Liver (tissue), 9 donors: Measurements from ENCODE around the gene NCOR2. TPM values are rescaled to one million over a fixed set of nuclear protein-coding genes. Genes with fewer than 3 reads are reported as not detected.
A peak's percentile ranks its signal among the peaks of the same experiment; 100 is the strongest.

Experiments
- DNase-seq: peaks from one replicate; pipeline ENCODE4 v3.0.0-alpha.2; 2017; ENCODE audit warnings: low spot score
- H3K27ac ChIP-seq, 2 donors: one replicate each; pipeline ENCODE4 v1.7.0; 2013; ENCODE audit warnings: inconsistent platforms in 2 of 2, low read length in 2 of 2, control low read depth in 1 of 2, low read depth in 1 of 2, mild to moderate bottlenecking in 1 of 2
- H3K27me3 ChIP-seq, 4 donors: one replicate each; pipeline versions ENCODE4 v1.6.1 to v1.7.0; 2013; ENCODE audit warnings: low read length in 3 of 4, inconsistent platforms in 1 of 4, mild to moderate bottlenecking in 1 of 4, moderate library complexity in 1 of 4; ENCODE audit not compliant: control insufficient read depth in 4 of 4, insufficient read depth in 4 of 4
- H3K36me3 ChIP-seq, 4 donors: one replicate each; pipeline versions ENCODE4 v1.6.1 to v1.7.0; 2013; ENCODE audit warnings: low read length in 3 of 4, mild to moderate bottlenecking in 3 of 4, low read depth in 1 of 4, moderate library complexity in 1 of 4; ENCODE audit not compliant: control insufficient read depth in 4 of 4, insufficient read depth in 3 of 4
- H3K4me1 ChIP-seq, 4 donors: one replicate each; pipeline versions ENCODE4 v1.6.1 to v1.7.0; 2013; ENCODE audit warnings: low read length in 3 of 4, mild to moderate bottlenecking in 3 of 4, moderate library complexity in 1 of 4; ENCODE audit not compliant: control insufficient read depth in 4 of 4, insufficient read depth in 4 of 4
- H3K4me3 ChIP-seq, 3 donors: one replicate each; pipeline versions ENCODE4 v1.6.1 to v1.7.0; 2013; ENCODE audit warnings: low read length in 3 of 3, control low read depth in 1 of 3, low read depth in 1 of 3, mild to moderate bottlenecking in 1 of 3
- H3K9ac ChIP-seq, 2 donors: one replicate each; pipeline ENCODE4 v1.7.0; 2013; ENCODE audit warnings: low read length in 2 of 2, mild to moderate bottlenecking in 2 of 2, moderate library complexity in 2 of 2, control low read depth in 1 of 2, low read depth in 1 of 2
- H3K9me3 ChIP-seq, 4 donors: one replicate each; pipeline versions ENCODE4 v1.6.1 to v1.7.0; 2013; ENCODE audit warnings: low read length in 3 of 4; ENCODE audit not compliant: control insufficient read depth in 4 of 4
- ATF3 ChIP-seq: IDR thresholded peaks from 2 replicates; pipeline ENCODE4 v1.6.1; 2016; ENCODE audit warnings: antibody characterized with exemption
- EGR1 ChIP-seq, 2 donors: IDR thresholded peaks; 2 replicates each; pipeline ENCODE4 v1.6.1; 2016 to 2018; ENCODE audit warnings: antibody characterized with exemption in 2 of 2, low read depth in 2 of 2
- FOXA1 ChIP-seq: IDR thresholded peaks from 2 replicates; pipeline ENCODE4 v1.6.1; 2016; ENCODE audit warnings: antibody characterized with exemption
- FOXA2 ChIP-seq: IDR thresholded peaks from 2 replicates; pipeline ENCODE4 v1.6.1; 2016; ENCODE audit warnings: antibody characterized with exemption
- GABPA ChIP-seq, 2 donors: IDR thresholded peaks in 1 of 2; conservative IDR thresholded peaks in 1 of 2; 2 replicates each; pipeline ENCODE4 v1.6.1; 2016; ENCODE audit warnings: antibody characterized with exemption in 2 of 2, mild to moderate bottlenecking in 1 of 2, moderate library complexity in 1 of 2
- HNF4A ChIP-seq, 2 donors: conservative IDR thresholded peaks; 2 replicates each; pipeline ENCODE4 v1.6.1; 2016; ENCODE audit warnings: antibody characterized with exemption in 2 of 2, mild to moderate bottlenecking in 2 of 2
- HNF4G ChIP-seq: IDR thresholded peaks from 2 replicates; pipeline ENCODE4 v1.6.1; 2016; ENCODE audit warnings: antibody characterized with exemption
- JUND ChIP-seq, 2 donors: IDR thresholded peaks; 2 replicates each; pipeline ENCODE4 v1.6.1; 2016; ENCODE audit warnings: antibody characterized with exemption in 2 of 2
- MAX ChIP-seq: IDR thresholded peaks from 2 replicates; pipeline ENCODE4 v1.6.1; 2016; ENCODE audit warnings: antibody characterized with exemption
- NR2F2 ChIP-seq: IDR thresholded peaks from 2 replicates; pipeline ENCODE4 v1.6.1; 2016; ENCODE audit warnings: antibody characterized with exemption
- RAD21 ChIP-seq, 2 donors: IDR thresholded peaks; 2 replicates each; pipeline ENCODE4 v1.6.1; 2016; ENCODE audit warnings: antibody characterized with exemption in 2 of 2, mild to moderate bottlenecking in 2 of 2
- RXRA ChIP-seq, 2 donors: IDR thresholded peaks; 2 replicates each; pipeline ENCODE4 v1.6.1; 2017 to 2018; ENCODE audit warnings: antibody characterized with exemption in 2 of 2, mild to moderate bottlenecking in 1 of 2
- SP1 ChIP-seq: IDR thresholded peaks from 2 replicates; pipeline ENCODE4 v1.6.1; 2018; ENCODE audit warnings: antibody characterized with exemption, mild to moderate bottlenecking
- TAF1 ChIP-seq: conservative IDR thresholded peaks from 2 replicates; pipeline ENCODE4 v1.6.1; 2016; ENCODE audit warnings: antibody characterized with exemption, mild to moderate bottlenecking
- YY1 ChIP-seq: IDR thresholded peaks from 2 replicates; pipeline ENCODE4 v1.6.1; 2016; ENCODE audit warnings: antibody characterized with exemption, mild to moderate bottlenecking
- ZBTB33 ChIP-seq: IDR thresholded peaks from 2 replicates; pipeline ENCODE4 v1.6.1; 2016; ENCODE audit warnings: antibody characterized with exemption
- WGBS: extraction: QIAGEN DNeasy Blood & Tissue Kit; methylation state at CpG from one replicate; pipeline ENCODE4 v1.1.7; 2013; 5-methylcytosine and 5-hydroxymethylcytosine counted together
- polyA plus RNA-seq, 2 donors: library from polyadenylated mRNA; stranded (reverse) in 1 of 2; unstranded in 1 of 2; fragments of 200-250 nt in 1 of 2; fragments of >200 nt in 1 of 2; fragmentation: Nextera tagmentation in 1 of 2; extraction: Ambion mirVana in 1 of 2; gene quantifications; one replicate each; pipeline versions ENCODE4 v1.2.1 to v1.2.3, GENCODE V29; 2013 to 2015
- total RNA-seq, 2 donors: library from RNA; depleted of rRNA; stranded (reverse); fragments of >200 nt; gene quantifications; one replicate each; pipeline ENCODE4 v1.2.3, GENCODE V29; 2014
- TF ChIP-seq, protein P1 (sequence below): fragments of 150-350 bp; IDR thresholded peaks from 2 replicates; pipeline ENCODE4 v1.5.1; 2017; ENCODE audit warnings: improper control_type of control experiment, low read depth, low read length; ENCODE audit not compliant: missing input control
- TF ChIP-seq, protein P2 (sequence below): IDR thresholded peaks from 2 replicates; pipeline ENCODE4 v1.6.1; 2016; ENCODE audit warnings: antibody characterized with exemption, mild to moderate bottlenecking
- donor health status: healthy.
- donor health status: healthy.
- donor health status: healthy.
- donor health status: healthy.
- donor health status: healthy.

The NCOR2 gene
- total and polyA plus RNA-seq, 4 donors = 7.9 to 31.6 (median 18.1) TPM

DNA sequence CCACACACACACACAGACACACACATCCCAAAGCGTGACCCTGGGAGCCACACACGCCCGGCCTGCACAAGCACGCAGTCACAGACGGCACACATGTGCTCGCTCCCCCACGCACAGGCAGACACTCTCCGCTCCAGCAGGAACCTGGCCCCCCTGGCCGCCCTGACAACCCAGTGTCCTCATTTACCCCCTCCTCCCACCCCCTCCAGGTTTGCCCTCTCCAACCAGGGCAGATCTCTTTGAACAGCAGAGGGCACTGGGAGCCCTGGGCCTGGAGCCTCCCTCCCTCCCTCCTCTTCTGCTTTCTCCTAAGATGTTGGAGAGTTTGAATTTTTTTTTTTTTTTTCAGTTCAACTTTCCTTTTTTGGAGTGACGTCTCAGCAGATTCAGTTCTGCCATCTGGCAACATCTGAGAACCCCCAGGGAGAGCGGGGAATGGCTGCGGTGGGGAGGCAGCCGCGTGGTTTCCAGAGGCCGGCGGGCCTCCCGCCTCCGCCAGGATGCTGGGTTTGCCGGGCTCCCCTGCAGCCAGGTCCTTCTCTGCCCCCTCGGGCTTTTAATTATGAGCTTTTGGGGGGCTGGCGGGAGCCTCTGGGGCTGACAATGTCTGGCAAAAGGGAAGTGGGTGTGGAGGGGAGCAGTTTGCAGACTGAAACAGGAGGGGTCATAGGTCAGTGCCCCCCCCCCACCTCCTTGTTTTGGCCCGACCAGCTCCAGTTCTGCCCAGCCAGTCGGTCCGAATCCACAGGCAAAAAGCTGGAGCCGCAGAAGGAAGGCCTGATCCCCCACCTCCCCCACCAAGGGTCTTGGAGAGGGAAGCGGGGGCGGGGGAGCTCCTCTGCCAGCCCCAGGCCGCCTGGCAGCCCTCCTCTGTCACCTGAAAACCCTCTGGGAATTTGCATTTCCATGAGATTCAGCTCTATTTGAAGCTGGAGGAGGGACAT, 1.3 kb upstream of the NCOR2 start:
- no peak for DNase-seq
- Histone ChIP-seq H3K9ac (no peak overlapping the region), H3K27ac (peak overlapping the region in 1 of 2 donors; percentile 41), H3K27me3 (no peaks in the 10 kb centered on the region), H3K4me1 (peaks cover 13 to 22% (median 17%) of the 10 kb centered on the region in 4 donors), H3K4me3 (no peak overlapping the region), H3K36me3 (no peaks in the 10 kb centered on the region), H3K9me3 (no peaks in the 10 kb centered on the region)
- 54% methylated on average over 28 of the region's 28 CpGs for WGBS
- no peak for TF ChIP-seq EGR1 (IDR thresholded peaks at IDR 0.05; ENCODE audit: low read depth in 2 of 2)
- no peak for TF ChIP-seq ATF3
- no peak for TF ChIP-seq HNF4G
- peak; percentile 75 to 77 for TF ChIP-seq RAD21 (IDR thresholded peaks at IDR 0.05)
- peak; percentile 25 to 59 for TF ChIP-seq RXRA (IDR thresholded peaks at IDR 0.05)
- TF ChIP-seq NR2F2 = no peak
- no peak for TF ChIP-seq FOXA1
- TF ChIP-seq, protein P1, sequence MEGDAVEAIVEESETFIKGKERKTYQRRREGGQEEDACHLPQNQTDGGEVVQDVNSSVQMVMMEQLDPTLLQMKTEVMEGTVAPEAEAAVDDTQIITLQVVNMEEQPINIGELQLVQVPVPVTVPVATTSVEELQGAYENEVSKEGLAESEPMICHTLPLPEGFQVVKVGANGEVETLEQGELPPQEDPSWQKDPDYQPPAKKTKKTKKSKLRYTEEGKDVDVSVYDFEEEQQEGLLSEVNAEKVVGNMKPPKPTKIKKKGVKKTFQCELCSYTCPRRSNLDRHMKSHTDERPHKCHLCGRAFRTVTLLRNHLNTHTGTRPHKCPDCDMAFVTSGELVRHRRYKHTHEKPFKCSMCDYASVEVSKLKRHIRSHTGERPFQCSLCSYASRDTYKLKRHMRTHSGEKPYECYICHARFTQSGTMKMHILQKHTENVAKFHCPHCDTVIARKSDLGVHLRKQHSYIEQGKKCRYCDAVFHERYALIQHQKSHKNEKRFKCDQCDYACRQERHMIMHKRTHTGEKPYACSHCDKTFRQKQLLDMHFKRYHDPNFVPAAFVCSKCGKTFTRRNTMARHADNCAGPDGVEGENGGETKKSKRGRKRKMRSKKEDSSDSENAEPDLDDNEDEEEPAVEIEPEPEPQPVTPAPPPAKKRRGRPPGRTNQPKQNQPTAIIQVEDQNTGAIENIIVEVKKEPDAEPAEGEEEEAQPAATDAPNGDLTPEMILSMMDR = peak; percentile 26

- no peaks in the 10 kb centered on the region for H3K27me3 ChIP-seq
- 2% methylated on average over 50 of the region's 50 CpGs for WGBS
- H3K4me3 ChIP-seq = peak overlapping the region in 2 of 3 donors; percentile 42 to 95
- TF ChIP-seq JUND (IDR thresholded peaks at IDR 0.05) = no peak
- TF ChIP-seq, protein P1 = no peak
- TF ChIP-seq GABPA (IDR thresholded peaks at IDR 0.05 in 1 of 2, conservative IDR thresholded peaks at IDR 0.05 in 1 of 2) = no peak
- no peak for TF ChIP-seq EGR1 (IDR thresholded peaks at IDR 0.05; ENCODE audit: low read depth in 2 of 2)
- peak; percentile 33 for TF ChIP-seq MAX
- TF ChIP-seq RAD21 (IDR thresholded peaks at IDR 0.05) = peak; percentile 45 to 62
- peak; percentile 21 for TF ChIP-seq YY1
- no peak for TF ChIP-seq NR2F2
- no peak for TF ChIP-seq ZBTB33
- TF ChIP-seq RXRA (IDR thresholded peaks at IDR 0.05) = peak in 1 of 2 donors; percentile 12
- no peak for TF ChIP-seq ATF3
- TF ChIP-seq SP1 = peak; percentile 41
- TF ChIP-seq, protein P2, sequence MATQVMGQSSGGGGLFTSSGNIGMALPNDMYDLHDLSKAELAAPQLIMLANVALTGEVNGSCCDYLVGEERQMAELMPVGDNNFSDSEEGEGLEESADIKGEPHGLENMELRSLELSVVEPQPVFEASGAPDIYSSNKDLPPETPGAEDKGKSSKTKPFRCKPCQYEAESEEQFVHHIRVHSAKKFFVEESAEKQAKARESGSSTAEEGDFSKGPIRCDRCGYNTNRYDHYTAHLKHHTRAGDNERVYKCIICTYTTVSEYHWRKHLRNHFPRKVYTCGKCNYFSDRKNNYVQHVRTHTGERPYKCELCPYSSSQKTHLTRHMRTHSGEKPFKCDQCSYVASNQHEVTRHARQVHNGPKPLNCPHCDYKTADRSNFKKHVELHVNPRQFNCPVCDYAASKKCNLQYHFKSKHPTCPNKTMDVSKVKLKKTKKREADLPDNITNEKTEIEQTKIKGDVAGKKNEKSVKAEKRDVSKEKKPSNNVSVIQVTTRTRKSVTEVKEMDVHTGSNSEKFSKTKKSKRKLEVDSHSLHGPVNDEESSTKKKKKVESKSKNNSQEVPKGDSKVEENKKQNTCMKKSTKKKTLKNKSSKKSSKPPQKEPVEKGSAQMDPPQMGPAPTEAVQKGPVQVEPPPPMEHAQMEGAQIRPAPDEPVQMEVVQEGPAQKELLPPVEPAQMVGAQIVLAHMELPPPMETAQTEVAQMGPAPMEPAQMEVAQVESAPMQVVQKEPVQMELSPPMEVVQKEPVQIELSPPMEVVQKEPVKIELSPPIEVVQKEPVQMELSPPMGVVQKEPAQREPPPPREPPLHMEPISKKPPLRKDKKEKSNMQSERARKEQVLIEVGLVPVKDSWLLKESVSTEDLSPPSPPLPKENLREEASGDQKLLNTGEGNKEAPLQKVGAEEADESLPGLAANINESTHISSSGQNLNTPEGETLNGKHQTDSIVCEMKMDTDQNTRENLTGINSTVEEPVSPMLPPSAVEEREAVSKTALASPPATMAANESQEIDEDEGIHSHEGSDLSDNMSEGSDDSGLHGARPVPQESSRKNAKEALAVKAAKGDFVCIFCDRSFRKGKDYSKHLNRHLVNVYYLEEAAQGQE = no peak
- TF ChIP-seq FOXA2 = no peak
- no peak for TF ChIP-seq TAF1
- no peak for TF ChIP-seq HNF4G
- TF ChIP-seq FOXA1 = no peak
- TF ChIP-seq HNF4A (conservative IDR thresholded peaks at IDR 0.05) = no peak
- no peaks in the 10 kb centered on the region for H3K9me3 ChIP-seq
- peak overlapping the region in 1 of 2 donors; percentile 28 for H3K9ac ChIP-seq
- no peaks in the 10 kb centered on the region for H3K36me3 ChIP-seq
- peak; percentile 85 for DNase-seq
- H3K27ac ChIP-seq = peak overlapping the region; percentile 82 to 83
- H3K4me1 ChIP-seq = peaks cover 13 to 22% (median 18%) of the 10 kb centered on the region in 4 donors
Measured at GRCh38 chr12:124567673-124568373, 411 bp upstream of the NCOR2 start.
